CD4-positive, CD25-positive, alpha-beta regulatory T cell (primary cell): Measurements from ENCODE around the gene MKNK1. TPM values are rescaled to one million over a fixed set of nuclear protein-coding genes. Genes with fewer than 3 reads are reported as not detected.

Experiments used
- ATAC-seq, 2 donors: fragments of 150-1000 bp; cut with Tn5 transposase; one replicate each; pipeline ENCODE4 v1.10.0; 2021; ENCODE audit warnings: low read depth in 2 of 2, moderate number of reproducible peaks in 2 of 2, moderate library complexity in 1 of 2
- DNase-seq, 3 donors: peaks; one replicate each; pipeline versions ENCODE4 v3.0.0 to v3.0.0-alpha.2; 2012 to 2022; ENCODE audit warnings: mixed read lengths in 1 of 3
- H3K27ac ChIP-seq: one replicate; pipeline ENCODE4 v1.7.0; 2013; ENCODE audit warnings: mild to moderate bottlenecking, low read length; ENCODE audit not compliant: insufficient read depth, poor library complexity, severe bottlenecking
- H3K27me3 ChIP-seq: one replicate; pipeline ENCODE4 v1.7.0; 2013; ENCODE audit warnings: low read length; ENCODE audit not compliant: control insufficient read depth, insufficient read depth
- H3K36me3 ChIP-seq: one replicate; pipeline ENCODE4 v1.7.0; 2013; ENCODE audit warnings: mild to moderate bottlenecking, low read length, moderate library complexity; ENCODE audit not compliant: control insufficient read depth, insufficient read depth
- H3K4me1 ChIP-seq: 2 replicates; pipeline ENCODE4 v1.7.0; 2013; ENCODE audit warnings: mild to moderate bottlenecking, low read length; ENCODE audit not compliant: insufficient read depth, control insufficient read depth, poor library complexity, severe bottlenecking
- H3K4me3 ChIP-seq: one replicate; pipeline ENCODE4 v1.7.0; 2013; ENCODE audit warnings: low read depth, mild to moderate bottlenecking, low read length, moderate library complexity
- H3K9me3 ChIP-seq, 2 experiments: 1 replicate in 1 of 2; 2 replicates in 1 of 2; pipeline ENCODE4 v1.7.0; 2013; ENCODE audit warnings: low read length in 2 of 2, mild to moderate bottlenecking in 1 of 2, moderate library complexity in 1 of 2; ENCODE audit not compliant: control insufficient read depth in 2 of 2
- H3K27ac Mint-ChIP-seq, 3 donors: one replicate each; pipeline ENCODE4 v1.8.0; 2020 to 2022; ENCODE audit warnings: mild to moderate bottlenecking in 3 of 3, mixed read lengths in 3 of 3, moderate library complexity in 2 of 3
- H3K27me3 Mint-ChIP-seq: one replicate; pipeline ENCODE4 v1.8.0; 2022; ENCODE audit warnings: mild to moderate bottlenecking, mixed read lengths
- H3K36me3 Mint-ChIP-seq: one replicate; pipeline ENCODE4 v1.8.0; 2020; ENCODE audit warnings: mixed read lengths
- H3K4me1 Mint-ChIP-seq, 4 donors: one replicate each; pipeline ENCODE4 v1.8.0; 2020 to 2022; ENCODE audit warnings: mixed read lengths in 4 of 4, mild to moderate bottlenecking in 1 of 4
- H3K4me3 Mint-ChIP-seq, 4 donors: one replicate each; pipeline ENCODE4 v1.8.0; 2020 to 2022; ENCODE audit warnings: mild to moderate bottlenecking in 4 of 4, mixed read lengths in 4 of 4, moderate library complexity in 3 of 4
- H3K9me3 Mint-ChIP-seq, 7 donors: one replicate each; pipeline ENCODE4 v1.8.0; 2020 to 2022; ENCODE audit warnings: mixed read lengths in 7 of 7, mild to moderate bottlenecking in 3 of 7, moderate library complexity in 2 of 7
- polyA plus RNA-seq, 4 donors: library from polyadenylated mRNA; unstranded; fragments of 300-500 nt; fragmentation: Illumina TruSeq; gene quantifications; one replicate each; pipeline ENCODE4 v1.2.3, GENCODE V29; 2021
- total RNA-seq: library from RNA; stranded (reverse); gene quantifications from one replicate; pipeline ENCODE4 v1.2.3, GENCODE V29; 2022

Gene MKNK1
- total and polyA plus RNA-seq, 5 donors from 2014 or later: 15.8 to 45.0 (median 16.8) TPM

- Histone ChIP-seq H3K27ac (no peak overlapping the region), H3K4me3 (no peak overlapping the region), H3K36me3 (peaks cover 31% of the 10 kb centered on the region), H3K4me1 (peaks cover 49% of the 10 kb centered on the region), H3K9me3 (no peaks in the 10 kb centered on the region), H3K27me3 (no peaks in the 10 kb centered on the region)
- H3K27ac Mint-ChIP-seq: peak overlapping the region in 2 of 3 donors; percentile 35 to 59
- no peaks in the 10 kb centered on the region for H3K9me3 Mint-ChIP-seq
- ATAC-seq (no peak), DNase-seq (no peak)
- peak overlapping the region in 3 of 4 donors; percentile 50 to 73 (median 52) for H3K4me3 Mint-ChIP-seq
- H3K36me3 Mint-ChIP-seq: peaks cover 31% of the 10 kb centered on the region
- peaks cover 0 to 75% (median 42%) of the 10 kb centered on the region in 4 donors for H3K4me1 Mint-ChIP-seq
- H3K27me3 Mint-ChIP-seq: no peaks in the 10 kb centered on the region
These were observed 9.0 kb upstream of the MKNK1 start for GRCh38 chr1:46612937-46613660.

GRCh38 chr1:46611691-46612221 is 7.7 kb upstream of the MKNK1 start:
- no peaks in the 10 kb centered on the region for H3K27me3 Mint-ChIP-seq
- H3K4me1 ChIP-seq: peaks cover 41% of the 10 kb centered on the region

GRCh38 chr1:46607345-46608130 is 3.5 kb upstream of the MKNK1 start:
- H3K27ac Mint-ChIP-seq: no peak overlapping the region
- peaks cover 35% of the 10 kb centered on the region for H3K4me1 ChIP-seq
- peak overlapping the region in 1 of 4 donors; percentile 53 for H3K4me3 Mint-ChIP-seq

More at GRCh38 chr1:46611691-46612221, 7.7 kb upstream of the MKNK1 start:
- Mint-ChIP-seq H3K4me1 (peaks cover 0 to 65% (median 38%) of the 10 kb centered on the region in 4 donors), H3K9me3 (no peaks in the 10 kb centered on the region), H3K27ac (no peak overlapping the region), H3K4me3 (peak overlapping the region in 2 of 4 donors; percentile 56 to 64), H3K36me3 (peaks cover 37% of the 10 kb centered on the region)
- Histone ChIP-seq H3K4me3 (no peak overlapping the region), H3K36me3 (peaks cover 33% of the 10 kb centered on the region), H3K27me3 (no peaks in the 10 kb centered on the region), H3K27ac (no peak overlapping the region), H3K9me3 (no peaks in the 10 kb centered on the region)
- ATAC-seq (no peak), DNase-seq (no peak)

GRCh38 chr1:46606255-46606965 is 2.3 kb upstream of the MKNK1 start:
- no peak for DNase-seq
- Mint-ChIP-seq H3K27ac (no peak overlapping the region), H3K9me3 (no peaks in the 10 kb centered on the region), H3K4me3 (peak overlapping the region in 3 of 4 donors; percentile 32 to 82 (median 53)), H3K36me3 (peaks cover 32% of the 10 kb centered on the region), H3K4me1 (peaks cover 5 to 65% (median 37%) of the 10 kb centered on the region in 4 donors), H3K27me3 (no peaks in the 10 kb centered on the region)
- Histone ChIP-seq H3K27ac (no peak overlapping the region), H3K9me3 (no peaks in the 10 kb centered on the region), H3K36me3 (peaks cover 26% of the 10 kb centered on the region), H3K27me3 (no peaks in the 10 kb centered on the region), H3K4me3 (no peak overlapping the region), H3K4me1 (peaks cover 26% of the 10 kb centered on the region)
- ATAC-seq: no peak

More at GRCh38 chr1:46607345-46608130, 3.5 kb upstream of the MKNK1 start:
- no peak overlapping the region for H3K27ac ChIP-seq
- no peaks in the 10 kb centered on the region for H3K9me3 ChIP-seq
- no peaks in the 10 kb centered on the region for H3K9me3 Mint-ChIP-seq
- H3K4me3 ChIP-seq: no peak overlapping the region
- H3K4me1 Mint-ChIP-seq: peaks cover 0 to 66% (median 33%) of the 10 kb centered on the region in 4 donors
- no peaks in the 10 kb centered on the region for H3K27me3 ChIP-seq
- no peak for DNase-seq
- H3K27me3 Mint-ChIP-seq: no peaks in the 10 kb centered on the region
- peaks cover 31% of the 10 kb centered on the region for H3K36me3 ChIP-seq
- no peak for ATAC-seq
- peaks cover 32% of the 10 kb centered on the region for H3K36me3 Mint-ChIP-seq

- Mint-ChIP-seq H3K27ac (peak overlapping the region; percentile 18 to 93 (median 86)), H3K9me3 (no peaks in the 10 kb centered on the region), H3K27me3 (no peaks in the 10 kb centered on the region), H3K4me3 (peak overlapping the region; percentile 92 to 98 (median 96)), H3K4me1 (peaks cover 7 to 62% (median 34%) of the 10 kb centered on the region in 4 donors), H3K36me3 (peaks cover 27% of the 10 kb centered on the region)
- H3K4me1 ChIP-seq: peaks cover 26% of the 10 kb centered on the region
- H3K36me3 ChIP-seq: peaks cover 23% of the 10 kb centered on the region
- H3K27me3 ChIP-seq: no peaks in the 10 kb centered on the region
- peak in 1 of 3 donors; percentile 13 for DNase-seq
- no peak for ATAC-seq
- H3K9me3 ChIP-seq: no peaks in the 10 kb centered on the region
- H3K27ac ChIP-seq: no peak overlapping the region
- peak overlapping the region; percentile 92 for H3K4me3 ChIP-seq
These were observed 1.2 kb upstream of the MKNK1 start for GRCh38 chr1:46605232-46605631.

- Mint-ChIP-seq H3K27me3 (no peaks in the 10 kb centered on the region), H3K9me3 (no peaks in the 10 kb centered on the region), H3K4me1 (peaks cover 14 to 70% (median 42%) of the 10 kb centered on the region in 4 donors), H3K4me3 (peak overlapping the region; percentile 92 to 98 (median 96)), H3K27ac (peak overlapping the region; percentile 89 to 95 (median 93)), H3K36me3 (peaks cover 9% of the 10 kb centered on the region)
- Histone ChIP-seq H3K27ac (peak overlapping the region; percentile 70), H3K4me1 (peaks cover 30% of the 10 kb centered on the region), H3K4me3 (peak overlapping the region; percentile 92), H3K9me3 (no peaks in the 10 kb centered on the region), H3K36me3 (peaks cover 5% of the 10 kb centered on the region), H3K27me3 (no peaks in the 10 kb centered on the region)
- peak in 1 of 3 donors; percentile 9 for DNase-seq
- ATAC-seq: no peak
These were observed 599 bp downstream of the MKNK1 start for GRCh38 chr1:46603481-46603857.
